GM13977 (cell line): ENCODE results near the gene ACAP3.

Experiments
- DNase-seq: peaks from one replicate; pipeline ENCODE4 v3.0.0; 2012; ENCODE audit warnings: low spot score
- CTCF ChIP-seq: IDR thresholded peaks from 2 replicates; pipeline ENCODE4 v1.5.1; 2012; ENCODE audit warnings: mild to moderate bottlenecking, control low read depth; ENCODE audit not compliant: insufficient read depth; ENCODE audit errors: extremely low read depth, missing control alignments
- in situ Hi-C: fragments of 300-500 bp; cut with MboI; formaldehyde crosslinking; loops from one replicate; pipeline ENCODE4 v1.12.0; 2022; ENCODE audit warnings: low sequenced_read_pairs, low pct_unique_long_range_greater_than_20kb, mixed read lengths, inconsistent platforms; ENCODE audit not compliant: unreplicated experiment

ACAP3 gene

GRCh38 chr1:1293263-1294249 lies 14.2 kb downstream of the ACAP3 start:
- peak; percentile 50 for DNase-seq
- no peak for TF ChIP-seq CTCF
- in situ Hi-C loops: no loop called here

- DNase-seq: peak; percentile 43
- in situ Hi-C loops: no loop called here
- no peak for TF ChIP-seq CTCF
Observed at GRCh38 chr1:1292851-1293250, 14.9 kb downstream of the ACAP3 start.

- peak; percentile 38 for DNase-seq
- in situ Hi-C loops: no loop called here
- no peak for TF ChIP-seq CTCF
Observed at GRCh38 chr1:1292442-1292779, 15.3 kb downstream of the ACAP3 start.

GRCh38 chr1:1291548-1292441 lies 15.9 kb downstream of the ACAP3 start:
- DNase-seq: peak; percentile 89
- in situ Hi-C loops: no loop called here
- TF ChIP-seq CTCF: peak; percentile 85

- TF ChIP-seq CTCF: no peak
- in situ Hi-C loops: no loop called here
- DNase-seq: no peak
Observed at GRCh38 chr1:1291023-1291528, 16.7 kb downstream of the ACAP3 start.

- in situ Hi-C loops: no loop called here
- TF ChIP-seq CTCF: peak; percentile 53
- peak; percentile 76 for DNase-seq
Observed at GRCh38 chr1:1290238-1290731, 17.4 kb downstream of the ACAP3 start.
